GM21786 (cell line): ENCODE data around the gene KIAA1614.
A peak's percentile ranks its signal among the peaks of the same experiment; 100 is the strongest.

Experiments
- ATAC-seq: cut with Tn5 transposase; IDR thresholded peaks from one replicate; pipeline ENCODE4 v1.9.1; 2021; ENCODE audit not compliant: unreplicated experiment

KIAA1614 gene

DNA sequence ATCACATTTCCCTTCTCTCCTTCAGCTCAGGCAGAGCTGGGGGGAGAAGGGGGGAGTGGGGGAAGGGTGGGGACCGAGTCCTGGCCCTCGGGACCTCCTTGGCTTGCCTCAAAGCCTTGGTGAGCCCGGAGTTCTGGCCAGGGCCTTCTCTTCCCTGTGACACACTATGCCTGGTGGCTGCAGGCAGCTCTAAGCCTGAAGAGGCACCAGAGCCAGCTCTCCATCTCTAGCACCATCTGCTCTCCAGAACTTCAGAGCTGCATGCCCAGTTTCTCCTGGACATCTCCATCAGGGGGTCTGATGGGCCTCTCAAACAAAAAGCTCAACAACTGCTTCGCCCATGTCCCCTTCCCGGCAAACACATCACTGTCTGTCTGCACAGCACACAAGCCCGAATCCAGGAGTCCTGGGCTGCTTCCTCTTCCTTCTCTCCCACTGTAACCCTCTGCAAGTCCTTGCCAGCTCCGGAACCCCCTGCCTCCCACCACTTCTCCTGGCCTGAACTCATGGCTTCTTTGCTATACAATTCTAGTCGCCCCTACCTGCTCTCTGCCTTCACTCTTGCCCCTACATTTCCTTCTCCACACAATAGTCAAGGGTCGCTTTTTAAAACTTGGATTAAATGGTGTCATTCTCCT lies 26.5 kb downstream of the KIAA1614 start:
- ATAC-seq: no peak

DNA sequence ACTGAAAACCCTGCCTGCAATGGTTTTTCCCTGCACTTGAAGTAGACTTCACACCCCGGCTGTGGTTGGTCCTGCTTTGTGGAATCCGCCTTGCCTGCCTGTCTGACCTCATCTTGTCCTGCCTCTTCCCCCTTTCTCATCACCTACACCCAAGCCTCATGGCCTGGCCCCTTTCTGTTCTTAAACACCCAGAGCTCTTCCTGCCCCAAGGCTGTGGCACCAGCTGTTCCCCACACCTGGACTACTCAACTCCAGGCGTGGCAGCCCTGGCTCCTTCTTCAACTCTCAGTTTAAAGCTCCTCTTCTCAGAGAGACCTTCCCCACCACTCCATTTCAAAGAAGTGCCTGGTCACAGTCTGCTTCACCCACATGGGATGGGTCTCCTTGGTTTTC lies 27.0 kb downstream of the KIAA1614 start:
- no peak for ATAC-seq

DNA sequence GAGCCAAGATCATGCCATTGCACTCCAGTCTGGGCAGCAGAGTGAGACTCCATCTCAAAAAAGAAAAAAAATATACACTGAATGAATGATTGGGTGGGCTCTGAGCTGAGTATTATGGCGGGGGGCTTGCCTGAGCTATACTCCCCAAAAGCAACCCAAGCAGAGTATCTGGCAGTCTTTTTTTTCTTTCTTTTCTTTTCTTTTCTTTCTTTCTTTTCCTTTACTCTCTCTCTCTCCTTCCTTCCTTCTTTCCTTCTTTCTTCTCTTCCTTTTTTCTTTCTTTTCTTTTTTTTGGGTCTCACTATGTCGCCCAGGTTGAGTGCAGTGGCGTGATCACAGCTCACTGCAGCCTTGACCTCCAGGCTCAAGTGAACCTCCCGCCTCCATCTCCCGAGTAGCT lies 27.7 kb downstream of the KIAA1614 start:
- ATAC-seq: no peak

DNA sequence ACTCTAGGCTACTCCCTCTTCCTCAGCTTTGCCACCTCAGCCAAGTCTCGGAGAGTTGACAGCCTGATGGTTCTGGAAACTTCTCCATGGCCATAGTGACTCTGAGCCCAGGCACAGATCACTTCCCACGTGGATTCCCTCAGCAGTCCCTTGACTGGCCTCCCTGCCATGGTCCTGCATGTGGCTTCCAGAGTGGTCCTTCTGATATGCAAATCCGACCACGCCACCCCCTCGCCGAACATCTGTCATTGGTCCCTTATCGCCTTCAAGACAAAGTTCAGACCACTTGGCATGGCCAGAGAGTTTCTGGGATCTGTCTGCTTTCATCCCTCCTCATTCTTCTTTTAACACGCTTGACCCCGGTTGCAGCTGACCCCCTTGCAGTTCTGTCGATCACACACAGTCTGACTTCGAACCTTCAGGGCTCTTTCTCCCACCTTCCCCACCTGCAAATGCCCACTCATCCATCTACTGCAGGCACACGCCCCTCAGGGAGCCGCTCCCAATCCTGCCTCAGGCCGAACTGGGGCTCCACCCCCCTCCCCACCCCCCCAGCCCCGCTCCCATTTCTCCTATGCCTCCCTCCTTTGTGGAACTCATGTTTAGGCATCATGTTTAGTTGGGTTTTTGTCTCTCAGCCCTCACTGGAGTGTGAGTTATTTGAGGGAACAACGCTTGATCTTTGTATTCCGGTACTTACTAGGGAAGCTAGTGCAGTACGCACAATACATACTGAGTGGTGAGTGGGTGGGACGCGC lies 29.0 kb downstream of the KIAA1614 start:
- ATAC-seq: no peak

DNA sequence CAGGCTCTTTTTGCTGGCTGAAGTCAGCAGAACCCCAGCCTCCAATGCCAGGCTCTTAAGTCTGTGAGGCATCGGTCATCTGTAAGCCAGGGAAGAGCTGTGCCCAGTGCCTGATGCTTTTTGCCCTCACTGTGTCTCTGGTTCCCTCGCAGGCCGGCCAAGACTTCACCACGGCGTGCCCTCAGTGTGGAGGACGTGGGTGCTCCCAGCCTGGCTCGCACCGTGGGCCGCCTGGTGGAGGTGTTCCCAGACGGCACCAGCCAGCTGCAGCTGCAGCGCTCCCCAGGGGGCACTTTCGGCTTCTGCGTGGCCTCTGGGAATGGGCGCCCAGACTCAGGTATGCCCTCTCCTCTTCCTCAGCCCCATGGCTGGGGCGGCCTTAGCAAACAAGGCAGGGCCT lies 32.5 kb downstream of the KIAA1614 start:
- ATAC-seq: no peak

DNA sequence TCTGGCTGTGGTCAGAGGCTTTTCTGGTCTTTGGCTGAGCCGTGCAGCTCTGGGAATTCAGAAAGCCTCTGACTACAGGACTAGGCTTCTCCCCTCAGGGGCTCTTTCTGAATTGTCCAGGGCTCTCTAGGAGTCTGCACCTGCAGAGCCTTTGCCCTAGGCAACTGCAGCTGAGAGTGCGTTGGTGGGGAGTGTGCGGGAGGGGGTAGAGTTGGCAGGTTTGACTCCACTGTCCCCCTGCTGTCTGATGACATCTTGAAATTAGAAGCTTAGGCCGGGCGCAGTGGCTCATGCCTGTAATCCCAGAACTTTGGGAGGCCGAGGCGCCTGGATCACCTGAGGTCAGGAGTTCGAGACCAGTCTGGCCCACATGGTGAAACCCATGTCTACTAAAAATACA lies 32.9 kb downstream of the KIAA1614 start:
- no peak for ATAC-seq

DNA sequence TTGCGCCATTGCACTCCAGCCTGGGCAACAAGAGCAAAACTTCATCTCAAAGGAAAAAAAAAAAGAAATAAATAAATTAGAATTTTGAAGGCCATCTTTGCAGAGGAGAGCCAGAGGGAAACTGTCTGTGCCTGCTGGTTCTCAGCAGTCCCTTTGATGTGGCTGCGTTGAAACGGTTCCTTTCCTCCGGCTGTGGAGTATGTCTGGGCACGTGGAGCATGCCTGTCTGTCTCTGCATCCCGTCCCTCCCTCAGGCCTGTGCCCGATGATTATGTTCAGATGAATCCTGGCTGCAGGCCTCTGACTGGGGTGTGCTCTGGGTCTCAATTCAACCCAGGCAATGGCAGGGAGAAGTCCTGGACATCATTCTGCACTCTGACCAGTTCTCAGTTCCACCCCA lies 33.4 kb downstream of the KIAA1614 start:
- no peak for ATAC-seq

DNA sequence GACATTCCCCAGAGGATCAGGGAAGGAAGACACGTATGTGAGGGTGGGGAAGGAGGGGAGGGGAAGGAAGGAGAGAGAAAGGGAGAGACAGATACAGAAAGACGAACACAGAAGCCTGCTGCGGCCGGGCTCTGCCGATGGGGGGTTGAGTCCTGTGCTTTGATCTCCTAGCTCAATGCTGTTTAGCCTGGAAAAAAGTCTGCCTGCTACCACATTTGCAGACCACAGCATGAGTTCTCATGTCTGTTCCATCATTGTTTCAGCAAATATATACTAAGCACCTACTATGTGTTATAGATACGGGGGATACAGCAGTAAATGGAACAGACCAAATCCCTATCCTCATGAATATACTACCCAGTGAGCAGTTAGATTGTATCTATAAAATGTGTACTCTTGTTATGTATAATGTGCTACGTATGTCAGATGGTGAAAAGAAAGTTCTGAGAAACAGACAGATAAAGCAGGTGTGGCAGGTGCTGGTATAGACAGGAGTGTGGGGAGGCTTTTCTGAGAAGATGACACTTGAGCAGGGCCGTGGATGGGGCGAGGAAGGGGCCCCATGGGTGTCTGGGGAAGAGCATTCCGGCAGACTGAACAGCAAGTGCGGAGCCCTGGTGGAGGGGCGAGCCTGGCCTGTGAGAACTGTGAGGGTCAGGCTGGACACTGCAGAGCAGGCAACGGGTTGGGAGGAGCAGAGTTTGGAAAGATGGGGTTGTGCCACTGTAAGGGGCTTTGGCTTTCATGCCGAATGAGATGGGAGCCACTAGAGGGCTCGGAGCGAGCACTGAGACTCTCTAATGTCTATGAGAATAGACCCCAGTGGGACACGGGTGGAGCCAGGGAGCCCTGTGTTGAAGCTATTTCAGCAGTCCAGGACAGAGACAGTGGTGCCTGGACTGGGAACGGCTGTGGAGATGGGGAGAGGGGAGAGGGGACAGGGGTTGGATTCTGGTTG lies 34.1 kb downstream of the KIAA1614 start:
- no peak for ATAC-seq

DNA sequence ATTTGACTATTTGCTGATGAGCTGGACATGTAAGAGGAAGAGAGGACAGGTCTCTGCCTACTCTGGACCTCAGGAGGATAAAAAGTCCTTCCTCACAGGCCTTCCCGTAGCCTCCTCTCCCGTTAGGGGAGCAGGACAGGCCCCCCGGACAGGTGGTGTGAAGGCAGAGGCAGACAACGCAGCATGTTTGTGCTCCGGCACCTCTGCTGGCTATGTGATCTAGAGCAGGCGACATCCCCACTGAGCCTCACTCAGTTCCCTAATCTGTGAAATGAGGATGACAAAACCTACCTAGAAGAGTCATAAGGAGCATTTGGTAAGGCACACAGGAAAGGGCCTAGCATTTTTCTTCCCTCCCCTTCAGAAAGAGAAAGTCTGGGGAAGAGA lies 34.8 kb downstream of the KIAA1614 start:
- no peak for ATAC-seq

DNA sequence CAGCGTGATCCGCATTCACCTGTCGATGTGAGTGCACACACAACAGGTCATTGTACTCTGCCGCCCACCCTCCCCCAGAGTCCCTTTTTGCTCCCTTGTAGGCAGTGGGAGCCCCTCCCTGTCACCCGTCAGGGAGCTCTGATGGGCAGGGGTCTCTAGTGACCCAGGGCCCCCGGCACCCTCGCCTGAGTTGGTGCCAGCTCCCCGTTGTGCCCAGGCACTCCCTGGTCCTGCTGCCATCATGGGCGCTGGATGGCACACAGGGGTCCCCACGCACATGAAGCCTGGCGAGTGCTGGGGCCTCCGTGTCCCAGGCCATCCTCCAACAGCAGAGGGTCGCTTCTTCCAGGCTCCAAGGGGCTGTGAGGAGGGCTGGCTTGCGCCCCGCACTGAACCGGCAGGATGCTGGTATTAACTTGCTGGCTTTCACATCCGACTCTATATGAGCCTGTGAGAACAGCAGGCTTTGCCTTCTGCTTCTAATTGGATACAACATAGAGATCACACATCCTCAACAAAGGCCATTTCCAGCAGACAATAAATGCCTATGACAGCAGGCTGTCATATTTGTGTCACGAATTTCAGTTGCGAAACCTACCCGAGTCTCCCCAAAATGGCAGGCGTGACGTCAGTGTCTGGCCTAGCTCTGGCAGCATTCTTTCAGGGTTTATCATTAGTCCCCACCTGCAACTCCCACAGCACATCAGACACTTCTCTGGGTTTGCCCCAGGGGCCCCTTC lies 35.4 kb downstream of the KIAA1614 start:
- no peak for ATAC-seq

DNA sequence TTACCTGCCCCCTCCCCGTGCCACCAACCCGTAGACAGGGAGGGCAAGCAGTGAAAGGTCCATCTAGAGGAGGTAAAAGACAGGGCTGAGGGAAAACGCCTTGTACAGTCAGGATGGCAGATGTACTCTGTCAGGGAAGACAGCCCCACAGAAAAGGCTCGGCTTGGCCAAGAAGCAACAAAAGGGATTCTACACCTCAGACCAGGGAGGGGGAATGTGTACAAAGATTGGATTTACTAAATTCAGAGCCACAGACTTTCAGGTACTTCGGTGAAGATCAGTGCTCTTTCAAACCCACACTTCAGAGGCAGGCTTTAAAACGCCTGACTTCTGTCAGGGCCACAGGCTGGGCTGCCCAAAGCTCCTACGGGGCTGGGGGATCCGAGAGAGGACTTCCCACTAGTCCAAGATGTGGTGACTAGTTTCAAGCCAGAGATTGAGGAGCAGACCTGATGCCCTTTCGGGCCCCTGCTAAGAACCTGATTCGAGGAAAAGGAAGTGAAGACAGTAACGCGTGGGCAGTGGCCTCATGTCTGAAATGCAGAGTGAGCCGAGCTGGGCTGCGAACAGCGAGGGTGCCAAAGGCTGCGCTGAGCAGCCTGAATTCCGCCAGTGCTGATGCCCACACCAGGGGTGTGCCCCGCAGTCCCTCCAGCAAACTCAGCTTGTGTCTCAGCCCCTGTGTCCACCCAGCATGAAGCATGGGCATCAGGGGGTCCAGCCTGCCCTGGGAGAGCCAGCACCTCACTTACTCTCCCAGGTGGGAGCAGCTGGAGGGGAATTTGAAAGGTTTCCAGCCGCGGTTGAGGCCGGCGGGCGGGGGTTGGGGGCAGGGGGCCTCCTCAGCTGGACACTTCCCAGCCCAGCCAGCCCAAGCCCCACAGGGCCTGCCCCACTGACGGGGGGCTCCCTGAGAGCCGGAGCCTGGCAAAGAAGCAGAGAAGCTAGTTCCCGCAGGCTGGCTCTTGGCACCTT lies 36.2 kb downstream of the KIAA1614 start:
- no peak for ATAC-seq

DNA sequence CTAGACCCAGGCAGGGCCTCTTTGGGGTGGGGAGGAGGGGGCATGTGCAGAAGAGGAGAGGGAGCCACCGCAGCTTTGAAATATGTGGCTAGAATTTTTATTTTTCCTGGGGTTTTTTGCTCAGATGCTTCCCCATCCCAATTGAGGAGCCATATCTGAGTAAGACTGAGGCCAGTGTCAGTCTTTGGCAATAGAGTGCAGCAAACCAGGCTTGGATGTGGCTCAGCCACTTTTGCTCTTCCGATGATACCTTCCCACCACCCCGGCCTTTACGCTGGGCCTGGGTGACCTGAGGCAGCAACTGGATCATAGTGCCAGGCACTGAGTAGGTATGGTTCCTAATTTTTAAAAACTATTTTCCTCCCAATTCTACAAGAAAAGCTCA lies 36.9 kb downstream of the KIAA1614 start:
- no peak for ATAC-seq

DNA sequence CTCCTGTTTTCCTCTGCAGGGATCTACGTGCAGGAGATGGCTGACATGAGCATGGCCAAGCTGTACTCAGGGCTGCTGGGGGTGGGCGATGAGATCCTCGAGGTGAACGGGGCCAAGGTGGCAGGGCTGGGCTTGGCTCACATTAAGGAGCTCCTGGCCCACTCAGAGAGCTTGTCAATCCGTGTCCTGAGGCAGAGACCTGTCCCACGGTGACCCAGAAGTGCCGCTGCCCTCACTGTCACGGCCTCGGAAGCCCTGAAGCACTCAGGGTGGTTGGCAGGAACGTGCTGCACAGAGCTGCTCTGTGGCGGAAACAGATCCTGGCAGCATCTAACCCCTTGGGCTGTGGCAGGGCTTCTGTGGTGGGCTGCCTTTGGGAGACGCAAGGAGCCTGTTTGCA lies 37.6 kb downstream of the KIAA1614 start:
- no peak for ATAC-seq

DNA sequence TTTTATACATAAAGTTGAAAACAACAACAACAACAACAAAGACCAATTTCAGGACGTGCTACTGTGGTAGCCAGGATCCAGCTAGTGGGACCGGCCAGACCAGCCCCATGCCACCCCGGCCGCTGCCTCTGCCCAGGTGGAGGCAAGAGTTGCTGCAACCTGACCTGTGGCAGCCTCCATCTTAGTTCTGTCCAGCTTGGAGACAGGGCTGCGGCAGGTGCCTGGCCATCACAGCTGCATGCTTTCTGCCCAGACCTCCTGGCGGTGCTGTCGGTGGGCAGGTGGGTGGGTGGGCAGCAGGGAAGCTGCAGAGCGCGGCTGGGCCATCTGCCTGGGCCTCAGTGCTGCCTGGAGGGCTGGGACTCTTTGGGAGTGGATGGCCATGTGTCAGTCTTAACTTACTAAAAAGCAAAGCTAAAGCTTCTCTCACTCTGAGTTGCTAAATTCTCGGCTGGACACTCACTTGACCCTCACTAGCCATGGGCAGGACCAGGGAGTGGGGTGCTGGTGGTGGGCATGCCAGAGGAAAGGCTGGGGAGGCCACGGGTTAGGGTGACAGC lies 38.6 kb downstream of the KIAA1614 start:
- ATAC-seq: no peak

DNA sequence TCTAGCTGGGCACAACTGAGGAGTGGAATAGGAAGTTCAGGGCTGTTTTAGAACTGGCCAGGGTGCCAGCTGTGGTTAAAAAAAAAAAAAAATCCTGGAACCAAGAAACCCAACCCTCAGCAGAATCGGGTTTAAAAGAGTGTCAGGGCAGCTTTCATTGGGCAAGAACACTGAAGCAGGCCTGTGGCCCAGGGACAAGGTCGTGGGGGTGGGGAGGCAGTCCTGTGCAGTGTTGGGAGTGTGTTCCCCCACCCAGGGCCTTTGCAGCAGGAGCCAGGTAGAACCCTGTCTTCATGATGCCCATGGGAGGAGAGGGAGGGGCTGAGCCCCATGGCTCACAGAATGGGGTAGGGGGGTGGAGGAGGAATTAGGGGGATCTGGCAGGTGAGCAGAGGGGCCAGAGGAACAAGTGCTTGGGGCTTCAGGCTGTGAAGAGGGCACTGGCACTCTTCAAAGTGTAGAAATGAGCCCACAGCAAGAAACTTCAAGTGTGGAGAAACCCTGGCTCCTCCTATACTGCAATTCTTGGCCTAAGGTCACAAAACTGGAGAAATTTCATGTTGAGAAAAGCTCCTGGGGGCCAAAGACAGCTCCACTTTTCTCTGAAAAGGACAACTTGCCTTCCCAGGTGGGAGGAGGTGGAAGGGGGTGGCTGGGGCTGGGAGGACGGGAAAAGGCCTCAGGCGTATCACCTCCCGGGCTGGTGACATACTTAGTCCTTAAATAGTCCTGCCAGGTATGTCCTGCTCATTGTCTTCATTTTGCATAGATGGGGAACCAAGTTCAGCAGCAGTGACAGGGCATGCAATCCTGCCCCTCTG lies 39.3 kb downstream of the KIAA1614 start:
- ATAC-seq: no peak

DNA sequence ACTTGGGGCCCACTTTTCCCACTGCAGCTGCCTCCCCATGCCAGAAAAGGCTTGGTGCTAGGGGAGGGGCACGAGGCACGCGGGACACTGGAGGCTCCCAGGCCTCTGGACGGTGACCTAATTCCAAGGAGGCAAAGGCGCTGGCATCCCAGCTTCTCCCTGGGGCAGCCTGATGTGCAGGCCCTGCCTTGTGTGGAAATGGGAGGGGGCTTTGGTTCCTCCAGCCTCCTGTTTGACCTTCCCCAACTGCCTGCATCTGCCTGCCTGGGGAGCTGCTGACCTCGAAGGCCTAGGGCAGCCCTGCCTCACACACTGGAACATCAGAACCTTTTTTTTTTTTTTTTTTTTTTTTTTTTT lies 39.9 kb downstream of the KIAA1614 start:
- no peak for ATAC-seq

DNA sequence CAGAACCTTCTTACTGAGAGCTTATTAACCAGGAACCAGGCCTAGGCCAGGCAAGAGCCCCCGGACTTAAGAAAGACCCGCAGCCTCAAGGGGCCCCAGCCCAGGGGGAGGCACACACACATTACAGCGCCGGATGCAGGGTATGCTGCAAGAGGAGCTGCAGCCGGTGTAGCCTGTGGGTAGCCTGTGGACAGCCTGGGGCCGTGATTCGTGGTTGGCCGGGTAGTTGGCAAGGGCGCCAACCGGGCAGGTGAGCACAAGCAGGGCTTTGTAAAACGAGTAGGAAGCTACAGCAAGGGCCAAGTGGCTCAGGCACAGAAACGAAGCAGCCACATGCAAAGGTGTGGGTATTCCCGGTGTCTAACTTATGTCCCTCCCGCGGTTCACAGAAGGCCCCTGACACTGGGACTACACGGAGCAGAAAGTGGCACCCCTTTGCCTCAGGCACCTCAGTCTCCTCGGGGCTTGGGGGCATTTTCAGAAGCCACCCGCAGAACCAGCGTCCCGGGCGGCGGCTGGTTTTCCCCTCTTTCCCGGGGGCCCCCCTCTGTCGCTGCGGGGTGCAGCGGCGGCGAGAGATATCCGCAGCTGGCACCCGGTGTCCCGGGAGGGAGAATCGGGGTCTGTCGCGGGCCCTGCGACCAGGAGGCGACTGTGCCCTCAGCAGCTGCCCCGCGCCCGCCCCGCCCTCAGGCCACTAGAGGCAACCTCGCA lies 40.8 kb downstream of the KIAA1614 start:
- peak; percentile 27 for ATAC-seq
